GM10266 (cell line): Measurements from ENCODE around the gene KCNT1.
"Not testable (repeated sequence)": the region's sequence is repeated elsewhere in the genome, so short reads cannot be mapped to it uniquely, and the experiment has no call there.

ENCODE experiments used
- DNase-seq: peaks from one replicate; pipeline ENCODE4 v3.0.0; 2012; ENCODE audit errors: extremely low spot score
- TF ChIP-seq, protein P1 (sequence below): IDR thresholded peaks from 2 replicates; pipeline ENCODE4 v1.5.1; 2012; ENCODE audit warnings: mild to moderate bottlenecking, low read depth; ENCODE audit not compliant: control insufficient read depth, insufficient read depth; ENCODE audit errors: missing control alignments

The KCNT1 gene

GRCh38 chr9:135666534-135667462 lies 35.2 kb upstream of the KCNT1 start:
- TF ChIP-seq, protein P1, sequence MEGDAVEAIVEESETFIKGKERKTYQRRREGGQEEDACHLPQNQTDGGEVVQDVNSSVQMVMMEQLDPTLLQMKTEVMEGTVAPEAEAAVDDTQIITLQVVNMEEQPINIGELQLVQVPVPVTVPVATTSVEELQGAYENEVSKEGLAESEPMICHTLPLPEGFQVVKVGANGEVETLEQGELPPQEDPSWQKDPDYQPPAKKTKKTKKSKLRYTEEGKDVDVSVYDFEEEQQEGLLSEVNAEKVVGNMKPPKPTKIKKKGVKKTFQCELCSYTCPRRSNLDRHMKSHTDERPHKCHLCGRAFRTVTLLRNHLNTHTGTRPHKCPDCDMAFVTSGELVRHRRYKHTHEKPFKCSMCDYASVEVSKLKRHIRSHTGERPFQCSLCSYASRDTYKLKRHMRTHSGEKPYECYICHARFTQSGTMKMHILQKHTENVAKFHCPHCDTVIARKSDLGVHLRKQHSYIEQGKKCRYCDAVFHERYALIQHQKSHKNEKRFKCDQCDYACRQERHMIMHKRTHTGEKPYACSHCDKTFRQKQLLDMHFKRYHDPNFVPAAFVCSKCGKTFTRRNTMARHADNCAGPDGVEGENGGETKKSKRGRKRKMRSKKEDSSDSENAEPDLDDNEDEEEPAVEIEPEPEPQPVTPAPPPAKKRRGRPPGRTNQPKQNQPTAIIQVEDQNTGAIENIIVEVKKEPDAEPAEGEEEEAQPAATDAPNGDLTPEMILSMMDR = no peak
- peak; percentile 4 for DNase-seq

- TF ChIP-seq, protein P1 = no peak
- peak; percentile 3 for DNase-seq
These were observed 34.5 kb upstream of the KCNT1 start for GRCh38 chr9:135667463-135668001.

GRCh38 chr9:135669018-135669417 lies 33.0 kb upstream of the KCNT1 start:
- not testable (repeated sequence) for DNase-seq

DNA sequence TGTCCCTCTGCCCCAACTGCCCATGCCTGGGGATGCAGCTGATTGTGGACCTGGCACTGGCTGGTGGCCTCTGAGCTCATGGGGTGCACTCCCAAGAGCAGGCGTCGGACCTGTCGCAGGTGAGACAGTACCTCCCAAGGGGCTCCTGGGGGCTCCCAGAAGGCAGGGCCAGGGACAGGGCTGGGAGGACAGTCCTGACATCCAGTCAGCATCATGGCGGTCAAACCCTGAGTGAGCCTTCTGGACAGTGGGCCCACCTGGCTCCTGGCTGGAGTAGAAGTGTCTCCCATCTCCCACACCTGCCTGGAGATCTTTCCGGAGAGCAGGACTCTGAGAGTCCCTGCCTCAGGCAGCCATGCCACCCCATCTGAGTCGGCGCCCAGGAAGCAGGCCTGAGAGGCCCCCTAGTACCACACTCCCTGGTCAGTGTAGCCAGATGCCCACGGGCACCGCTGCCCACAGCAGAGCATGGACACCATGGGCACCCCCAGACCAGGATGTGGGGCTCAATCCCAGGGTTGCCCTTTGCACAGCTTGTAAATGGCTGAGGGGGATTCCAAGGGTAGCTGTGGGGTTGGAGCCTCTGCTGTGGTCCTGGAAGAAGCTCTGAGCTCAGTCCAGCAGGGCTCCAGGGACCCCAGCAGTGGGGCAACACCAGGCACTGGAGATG lies 32.2 kb upstream of the KCNT1 start:
- DNase-seq = no peak
- TF ChIP-seq, protein P1 = no peak

DNA sequence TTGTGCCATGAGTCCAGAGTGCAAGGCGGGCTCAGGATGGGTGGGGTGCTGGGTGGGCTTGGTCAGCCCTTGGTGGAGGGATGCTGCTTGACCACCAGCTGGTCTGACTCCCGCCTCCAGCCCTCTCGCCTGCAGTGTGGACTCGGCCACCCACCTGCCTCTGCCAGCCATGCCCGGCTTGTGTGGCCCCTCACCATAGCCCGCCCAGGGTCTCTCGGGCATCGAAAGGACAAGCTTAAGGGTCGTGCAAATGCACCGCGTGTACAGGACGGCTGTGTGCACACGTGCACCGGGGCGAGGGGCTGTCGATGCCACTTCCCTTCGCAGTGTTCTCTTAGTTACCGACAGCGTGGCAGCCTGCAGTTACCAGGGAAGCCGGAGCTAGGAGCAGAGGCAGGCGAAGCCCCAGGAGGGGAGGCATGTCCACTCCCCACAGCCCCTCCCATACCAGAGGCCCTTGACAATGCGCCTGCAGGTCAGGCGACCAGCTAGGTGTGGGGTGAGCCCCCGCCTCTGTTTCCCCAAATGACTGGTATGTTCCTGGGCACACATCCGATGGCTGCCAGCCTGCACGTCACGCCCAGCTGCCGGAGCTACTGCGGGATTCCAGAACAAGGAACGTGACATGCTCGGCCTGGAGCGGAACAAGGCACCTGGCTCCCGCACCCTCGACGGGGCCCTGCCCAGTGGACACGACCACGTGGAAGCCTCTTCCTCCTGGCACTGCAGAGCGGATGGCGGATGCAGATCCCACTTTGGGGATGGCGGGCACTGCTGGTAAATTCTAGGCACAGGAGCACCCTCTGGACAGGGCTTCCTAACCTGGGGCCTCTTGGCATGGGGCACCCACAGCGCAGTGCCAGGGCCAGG lies 31.0 kb upstream of the KCNT1 start:
- DNase-seq = no peak
- TF ChIP-seq, protein P1 = no peak

GRCh38 chr9:135671591-135672041 lies 30.4 kb upstream of the KCNT1 start:
- DNase-seq = no peak

DNA sequence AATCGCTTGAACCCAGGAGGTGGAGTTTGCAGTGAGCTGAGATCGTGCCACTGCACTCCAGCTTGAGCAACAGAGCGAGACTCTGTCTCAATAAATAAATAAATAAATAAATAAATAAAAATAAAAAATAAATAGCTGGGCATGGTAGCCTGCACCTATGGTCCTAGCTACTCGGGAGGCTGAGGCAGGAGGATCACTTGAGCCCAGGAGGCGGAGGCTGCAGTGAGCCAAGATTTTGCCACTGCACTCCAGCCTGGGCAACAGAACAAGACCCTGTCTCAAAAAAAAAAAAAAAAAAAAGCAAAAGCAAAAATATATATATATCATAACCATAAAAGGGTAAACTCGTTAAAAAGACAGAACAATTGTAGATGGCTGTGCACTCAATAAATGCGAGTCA lies 29.2 kb upstream of the KCNT1 start:
- not testable (repeated sequence) for DNase-seq

More at GRCh38 chr9:135671591-135672041, 30.4 kb upstream of the KCNT1 start:
- TF ChIP-seq, protein P1 = no peak
